H1 (cell line): ENCODE results near the gene RCAN2. TPM values are rescaled to one million over a fixed set of nuclear protein-coding genes. Genes with fewer than 3 reads are reported as not detected.

Experiments used
- CTCF ChIA-PET: fragments of 300-600 bp; sonication (Branson Sonifier 250); formaldehyde crosslinking; loops from one replicate; lab custom pipeline; 2021; ENCODE audit not compliant: partially characterized antibody; lab: Charles Lee
- POLR2A ChIA-PET: fragments of 300-600 bp; sonication (Branson Sonifier 250); formaldehyde crosslinking; loops from one replicate; lab custom pipeline; 2021; ENCODE audit warnings: inconsistent platforms; ENCODE audit not compliant: partially characterized antibody; lab: Charles Lee
- DNase-seq, 2 experiments: peaks; one replicate each; pipeline versions ENCODE4 v3.0.0 to v3.0.0-alpha.2; 2010 to 2022; ENCODE audit warnings: low spot score in 2 of 2, low read depth in 1 of 2, mixed read lengths in 1 of 2
- FAIRE-seq: peaks from 2 replicates; lab custom pipeline; 2011; peaks lifted over from hg19 to GRCh38; lab: Jason Lieb, UNC
- H2AFZ ChIP-seq: 2 replicates; pipeline ENCODE4 v1.8.1; 2012; ENCODE audit warnings: low read length, inconsistent platforms
- H2AK5ac ChIP-seq: 2 replicates; pipeline ENCODE4 v1.6.1; 2013; ENCODE audit warnings: low read depth, low read length
- H2BK120ac ChIP-seq: replicated peaks from 2 replicates; pipeline ENCODE3; 2013; ENCODE audit warnings: low read depth, low read length, inconsistent platforms
- H2BK12ac ChIP-seq: 2 replicates; pipeline ENCODE4 v1.6.1; 2013; ENCODE audit warnings: low read depth, low read length
- H2BK15ac ChIP-seq: 2 replicates; pipeline ENCODE4 v1.6.1; 2013; ENCODE audit warnings: low read length
- H2BK20ac ChIP-seq: 2 replicates; pipeline ENCODE4 v1.6.1; 2013; ENCODE audit warnings: low read length
- H2BK5ac ChIP-seq: 2 replicates; pipeline ENCODE4 v1.6.1; 2013; ENCODE audit warnings: low read depth, low read length
- H3K14ac ChIP-seq: 2 replicates; pipeline ENCODE4 v1.6.1; 2013; ENCODE audit warnings: inconsistent platforms; ENCODE audit not compliant: insufficient read length
- H3K18ac ChIP-seq: 2 replicates; pipeline ENCODE4 v1.6.1; 2013; ENCODE audit warnings: low read length; ENCODE audit errors: extremely low read depth
- H3K23ac ChIP-seq: 2 replicates; pipeline ENCODE4 v1.6.1; 2013; ENCODE audit warnings: inconsistent platforms; ENCODE audit not compliant: insufficient read length
- H3K23me2 ChIP-seq: 2 replicates; pipeline ENCODE4 v1.6.1; 2013; ENCODE audit warnings: low read depth, low read length
- H3K27ac ChIP-seq: 2 replicates; pipeline ENCODE4 v1.6.1; 2011; ENCODE audit warnings: low read depth, low read length, inconsistent platforms
- H3K27me3 ChIP-seq, 4 experiments: replicated peaks in 1 of 4; 1 replicate in 1 of 4; 2 replicates in 3 of 4; pipeline versions ENCODE4 v1.6.1 to v1.8.1; 2011 to 2013; ENCODE audit warnings: low read length in 3 of 4, mild to moderate bottlenecking in 3 of 4, inconsistent platforms in 2 of 4, mixed read lengths in 2 of 4, moderate library complexity in 1 of 4; ENCODE audit not compliant: control insufficient read depth in 3 of 4, insufficient read depth in 3 of 4; ENCODE audit errors: extremely low read depth in 1 of 4
- H3K36me3 ChIP-seq, 4 experiments: 2 replicates each; pipeline versions ENCODE4 v1.6.1 to v1.8.1; 2011 to 2013; ENCODE audit warnings: mild to moderate bottlenecking in 4 of 4, low read length in 3 of 4, moderate library complexity in 2 of 4, control low read depth in 1 of 4, inconsistent platforms in 1 of 4; ENCODE audit not compliant: insufficient read depth in 4 of 4, control insufficient read depth in 2 of 4
- H3K4ac ChIP-seq: replicated peaks from 2 replicates; pipeline ENCODE3; 2013; ENCODE audit warnings: low read length, low read depth, mixed read lengths, inconsistent platforms; ENCODE audit not compliant: insufficient read length
- H3K4me1 ChIP-seq, 4 experiments: replicated peaks in 1 of 4; 1 replicate in 1 of 4; 2 replicates in 3 of 4; pipeline versions ENCODE4 v1.6.1 to v1.8.1; 2011 to 2013; ENCODE audit warnings: low read length in 3 of 4, inconsistent platforms in 2 of 4, mixed read lengths in 1 of 4; ENCODE audit not compliant: insufficient read depth in 4 of 4, control insufficient read depth in 3 of 4
- H3K4me2 ChIP-seq, 2 experiments: 2 replicates each; pipeline versions ENCODE4 v1.6.1 to v1.8.1; 2011 to 2013; ENCODE audit warnings: low read depth in 2 of 2, low read length in 2 of 2, control low read depth in 1 of 2, inconsistent platforms in 1 of 2, mild to moderate bottlenecking in 1 of 2; ENCODE audit not compliant: insufficient read depth in 1 of 2
- H3K4me3 ChIP-seq, 4 experiments: fragments of 200-600, 300-600 bp in 1 of 4; sonication (generic), shearing (Covaris generic), sonication (Bioruptor Twin) in 1 of 4; 2 replicates each; pipeline versions ENCODE4 v1.5.1 to v1.8.1; 2011 to 2016; ENCODE audit warnings: low read length in 4 of 4, low read depth in 3 of 4, control low read depth in 2 of 4, inconsistent platforms in 2 of 4, mild to moderate bottlenecking in 2 of 4, mixed read lengths in 1 of 4, moderate library complexity in 1 of 4; ENCODE audit not compliant: insufficient read depth in 2 of 4; ENCODE audit errors: extremely low read depth in 1 of 4
- H3K56ac ChIP-seq: replicated peaks from 2 replicates; pipeline ENCODE3; 2013; ENCODE audit warnings: low read depth, mild to moderate bottlenecking, mixed read lengths, low read length, inconsistent platforms; ENCODE audit not compliant: insufficient read length
- H3K79me1 ChIP-seq: 2 replicates; pipeline ENCODE4 v1.6.1; 2013; ENCODE audit warnings: low read depth, low read length, control low read depth
- H3K79me2 ChIP-seq, 2 experiments: 2 replicates each; pipeline versions ENCODE4 v1.6.1 to v1.8.1; 2012 to 2013; ENCODE audit warnings: low read length in 2 of 2, mild to moderate bottlenecking in 2 of 2, inconsistent platforms in 1 of 2; ENCODE audit not compliant: insufficient read depth in 2 of 2, control insufficient read depth in 1 of 2
- H3K9ac ChIP-seq, 4 experiments: replicated peaks in 1 of 4; 1 replicate in 1 of 4; 2 replicates in 3 of 4; pipeline versions ENCODE4 v1.6.1 to v1.8.1; 2011 to 2013; ENCODE audit warnings: low read depth in 3 of 4, low read length in 3 of 4, control low read depth in 2 of 4, mild to moderate bottlenecking in 2 of 4, moderate library complexity in 2 of 4, inconsistent platforms in 1 of 4; ENCODE audit errors: extremely low read depth in 1 of 4
- H3K9me3 ChIP-seq, 2 experiments: 2 replicates each; pipeline versions ENCODE4 v1.6.1 to v1.8.1; 2012 to 2013; ENCODE audit warnings: mild to moderate bottlenecking in 2 of 2, moderate library complexity in 2 of 2, control low read depth in 1 of 2, inconsistent platforms in 1 of 2, low read depth in 1 of 2, low read length in 1 of 2, mixed read lengths in 1 of 2; ENCODE audit not compliant: insufficient read depth in 2 of 2
- H4K20me1 ChIP-seq, 2 experiments: replicated peaks in 1 of 2; 2 replicates each; pipeline versions ENCODE3 to v1.8.1; 2011 to 2013; ENCODE audit warnings: inconsistent platforms in 2 of 2, low read length in 2 of 2, mild to moderate bottlenecking in 1 of 2; ENCODE audit not compliant: insufficient read depth in 2 of 2, control insufficient read depth in 1 of 2
- H4K5ac ChIP-seq: 2 replicates; pipeline ENCODE4 v1.6.1; 2013; ENCODE audit warnings: low read length, low read depth, mixed read lengths, inconsistent platforms; ENCODE audit not compliant: insufficient read length
- H4K8ac ChIP-seq: 2 replicates; pipeline ENCODE4 v1.8.0; 2013; ENCODE audit warnings: mild to moderate bottlenecking, moderate library complexity, low read length, inconsistent platforms; ENCODE audit not compliant: insufficient read depth; ENCODE audit errors: extremely low read depth
- H4K91ac ChIP-seq: replicated peaks from 2 replicates; pipeline ENCODE3; 2013; ENCODE audit warnings: low read length, mixed read lengths, inconsistent platforms; ENCODE audit not compliant: insufficient read length
- CBX8 ChIP-seq: fragments of 300-800, 300-1000 bp; sonication (generic); IDR thresholded peaks from 2 replicates; pipeline ENCODE4 v1.7.1; 2016; ENCODE audit warnings: low read depth, low read length, borderline replicate concordance
- CHD1 ChIP-seq: IDR thresholded peaks from 2 replicates; pipeline ENCODE4 v1.6.1; 2012; ENCODE audit warnings: low read depth, low read length, improper control_type of control experiment
- CHD2 ChIP-seq: IDR thresholded peaks from 2 replicates; pipeline ENCODE4 v1.6.1; 2012; ENCODE audit warnings: low read length, improper control_type of control experiment
- KDM1A ChIP-seq: fragments of 200-600, 300-600 bp; sonication (generic); IDR thresholded peaks from 2 replicates; pipeline ENCODE4 v1.7.1; 2016; ENCODE audit warnings: mild to moderate bottlenecking, low read length, borderline replicate concordance
- NRF1 ChIP-seq: IDR thresholded peaks from 2 replicates; pipeline ENCODE4 v1.6.1; 2011; ENCODE audit warnings: mild to moderate bottlenecking, low read depth, low read length, improper control_type of control experiment
- POLR2A ChIP-seq, 2 experiments: IDR thresholded peaks; 1 replicate in 1 of 2; 2 replicates in 1 of 2; pipeline ENCODE4 v1.6.1; 2011; ENCODE audit warnings: low read depth in 2 of 2, low read length in 2 of 2, mild to moderate bottlenecking in 2 of 2; ENCODE audit errors: control extremely low read depth in 1 of 2
- RAD21 ChIP-seq, 2 experiments: IDR thresholded peaks in 1 of 2; conservative IDR thresholded peaks in 1 of 2; 2 replicates each; pipeline ENCODE4 v1.6.1; 2011; ENCODE audit warnings: low read depth in 2 of 2, low read length in 2 of 2, improper control_type of control experiment in 1 of 2, inconsistent platforms in 1 of 2, mild to moderate bottlenecking in 1 of 2, moderate library complexity in 1 of 2
- RBBP5 ChIP-seq: IDR thresholded peaks from 2 replicates; pipeline ENCODE4 v1.7.1; 2012; ENCODE audit warnings: low read depth, mild to moderate bottlenecking, inconsistent platforms, low read length, moderate library complexity, borderline replicate concordance
- RXRA ChIP-seq: IDR thresholded peaks from 2 replicates; pipeline ENCODE4 v1.6.1; 2011; ENCODE audit warnings: low read depth, mild to moderate bottlenecking, low read length, moderate library complexity; ENCODE audit not compliant: insufficient read depth
- SUZ12 ChIP-seq: fragments of 200-600 bp; sonication (generic); IDR thresholded peaks from 2 replicates; pipeline ENCODE4 v1.6.1; 2012; ENCODE audit warnings: mild to moderate bottlenecking, inconsistent platforms, low read length, moderate library complexity, mixed read lengths
- TCF12 ChIP-seq: IDR thresholded peaks from 2 replicates; pipeline ENCODE4 v1.6.1; 2011; ENCODE audit warnings: low read depth, mild to moderate bottlenecking, low read length
- ZNF274 ChIP-seq: IDR thresholded peaks from 2 replicates; pipeline ENCODE4 v1.7.0; 2012; ENCODE audit warnings: low read length, borderline replicate concordance; ENCODE audit errors: extremely low read depth
- WGBS, 2 experiments: shearing (Covaris generic) in 1 of 2; methylation state at CpG; one replicate each; pipeline versions ENCODE4 v1.1.6 to v1.1.7; 2013 to 2015; ENCODE audit warnings: low lambda C conversion rate in 2 of 2, mixed read lengths in 2 of 2, inconsistent platforms in 1 of 2, low coverage in 1 of 2, missing lambda C conversion rate in 1 of 2; ENCODE audit not compliant: insufficient replicate concordance in 2 of 2, insufficient coverage in 1 of 2, insufficient read length in 1 of 2; ENCODE audit errors: extremely low coverage in 1 of 2, missing lambda C conversion rate in 1 of 2; 5-methylcytosine and 5-hydroxymethylcytosine counted together
- polyA plus RNA-seq, 7 experiments: library from polyadenylated mRNA; depleted of rRNA in 3 of 7; stranded (reverse) in 5 of 7; unstranded in 2 of 7; fragments of >200 nt in 5 of 7; fragments of 200-250 nt in 2 of 7; gene quantifications; 1 replicate in 5 of 7; 2 replicates in 1 of 7; 4 replicates in 1 of 7; pipeline versions ENCODE4 v1.2.1 to v1.2.3, GENCODE V29; 2011 to 2013; ENCODE audit warnings: missing spikeins in 2 of 7, mixed read lengths in 2 of 7
- total RNA-seq: library from RNA; stranded (reverse); fragmentation: NEBNext Ultra II Directional; extraction: Animal tissue kit (Norgen Biotek cat#: 25700); gene quantifications from 2 replicates; pipeline ENCODE4 v1.2.1, GENCODE V29; 2021
- TF ChIP-seq, protein P1 (sequence below): IDR thresholded peaks from 2 replicates; pipeline ENCODE4 v1.6.1; 2012; ENCODE audit warnings: inconsistent platforms

Gene RCAN2
- total and polyA plus RNA-seq, 2 of the 8 experiments (the other 6 are each of a cell fraction or from before 2014, with no cell fraction given), result 5.0 to 8.5 TPM

DNA sequence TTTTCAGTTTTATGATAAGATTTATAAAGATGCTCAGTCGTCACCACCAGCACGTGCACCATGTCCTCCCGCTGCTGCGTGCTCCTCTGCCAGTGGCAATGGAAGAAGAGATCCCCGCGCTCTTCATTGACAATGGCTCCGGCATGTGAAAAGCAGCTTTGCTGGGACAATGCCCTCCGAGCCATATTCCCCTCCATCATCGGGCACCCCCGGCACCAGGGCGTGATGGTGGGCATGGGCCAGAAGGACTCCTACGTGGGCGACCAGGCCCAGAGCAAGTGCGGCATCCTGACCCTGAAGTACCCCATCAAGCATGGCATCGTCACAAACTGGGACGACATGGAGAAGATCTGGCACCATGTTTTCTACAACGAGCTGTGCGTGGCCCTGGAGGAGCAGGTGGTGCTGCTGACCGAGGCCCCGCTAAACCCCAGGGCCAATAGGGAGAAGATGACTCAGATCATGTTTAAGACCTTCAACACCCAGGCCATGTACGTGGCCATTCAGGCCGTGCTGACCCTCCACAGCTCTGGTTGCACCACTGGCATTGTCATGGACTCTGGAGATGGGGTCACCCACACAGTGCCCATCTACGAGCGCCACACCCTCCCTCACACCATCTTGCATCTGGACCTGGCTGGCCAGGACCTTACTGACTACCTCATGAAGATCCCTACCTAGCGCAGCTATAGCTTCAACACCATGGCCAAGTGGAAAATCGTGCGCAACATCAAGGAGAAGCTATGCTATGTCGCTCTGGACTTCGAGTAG is 286.2 kb downstream of the RCAN2 start:
- no peaks in the 10 kb centered on the region for H3K4me1 ChIP-seq
- no peak overlapping the region for H3K18ac ChIP-seq
- FAIRE-seq (no peak), DNase-seq (no peak)
- no peak overlapping the region for H2AFZ ChIP-seq
- 0 out of 2 replicates have a peak overlapping the region, but pooled peaks have one; percentile 1 for H4K8ac ChIP-seq
- no peak overlapping the region for H3K56ac ChIP-seq
- H3K36me3 ChIP-seq, result no peaks in the 10 kb centered on the region
- H4K5ac ChIP-seq, result no peak overlapping the region
- H3K27me3 ChIP-seq, result no peaks in the 10 kb centered on the region
- no peak overlapping the region for H3K4ac ChIP-seq
- no peak overlapping the region for H2BK15ac ChIP-seq
- H3K27ac ChIP-seq, result no peak overlapping the region
- peaks cover 0 to 2% of the 10 kb centered on the region in 2 experiments; a peak in 2 of 4 replicates for H3K9me3 ChIP-seq
- H2AK5ac ChIP-seq, result no peak overlapping the region; the same call in 1 of the 2 replicates
- no peak overlapping the region for H4K91ac ChIP-seq
- no peak overlapping the region for H3K9ac ChIP-seq
- no peaks in the 10 kb centered on the region for H3K23me2 ChIP-seq
- POLR2A ChIA-PET, result no interaction called here
- no peak overlapping the region for H3K23ac ChIP-seq
- no peak overlapping the region for H2BK20ac ChIP-seq
- H2BK12ac ChIP-seq, result no peak overlapping the region
- no peak overlapping the region for H3K4me2 ChIP-seq
- H4K20me1 ChIP-seq, result no peaks in the 10 kb centered on the region
- no peaks in the 10 kb centered on the region for H3K79me1 ChIP-seq
- H2BK120ac ChIP-seq, result no peak overlapping the region
- H3K4me3 ChIP-seq, result no peak overlapping the region
- CTCF ChIA-PET, result interaction anchor here (0.8 to 1.1 kb wide), 2 partner anchors 91 to 115 kb away, joined by 3 read pairs; no protein-coding TSS in a partner anchor
- H2BK5ac ChIP-seq, result no peak overlapping the region
- no peak overlapping the region for H3K14ac ChIP-seq
- no peaks in the 10 kb centered on the region for H3K79me2 ChIP-seq
- WGBS, 2 experiments, result 92% methylated on average over 29 of the region's 29 CpGs; no CpG with 5 or more reads in 1 of the 2 experiments
- TF ChIP-seq SUZ12, result no peak
- no peak for TF ChIP-seq TCF12
- no peak for TF ChIP-seq KDM1A
- no peak for TF ChIP-seq CBX8
- no peak for TF ChIP-seq RAD21 (IDR thresholded peaks at IDR 0.05 in 1 of 2, conservative IDR thresholded peaks at IDR 0.05 in 1 of 2; ENCODE audit: low read depth in 2 of 2, low read length in 2 of 2)
- no peak for TF ChIP-seq NRF1
- TF ChIP-seq CHD2, result no peak
- TF ChIP-seq, protein P1, sequence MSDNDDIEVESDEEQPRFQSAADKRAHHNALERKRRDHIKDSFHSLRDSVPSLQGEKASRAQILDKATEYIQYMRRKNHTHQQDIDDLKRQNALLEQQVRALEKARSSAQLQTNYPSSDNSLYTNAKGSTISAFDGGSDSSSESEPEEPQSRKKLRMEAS, result no peak
- no peak for TF ChIP-seq CHD1
- TF ChIP-seq RXRA, result no peak
- no peak for TF ChIP-seq POLR2A (IDR thresholded peaks at IDR 0.05; ENCODE audit: control extremely low read depth in 1 of 2, low read depth in 2 of 2, low read length in 2 of 2)
- no peak for TF ChIP-seq RBBP5
- TF ChIP-seq ZNF274, result no peak
